HG02763 (cell line): ENCODE data around the gene KCNN4.

Experiments
- ATAC-seq: cut with Tn5 transposase; IDR thresholded peaks from one replicate; pipeline ENCODE4 v1.9.1; 2021; ENCODE audit warnings: mild to moderate bottlenecking, moderate library complexity; ENCODE audit not compliant: unreplicated experiment

Gene KCNN4

GRCh38 chr19:43721469-43722048 is 59.2 kb downstream of the KCNN4 start:
- no peak for ATAC-seq

DNA sequence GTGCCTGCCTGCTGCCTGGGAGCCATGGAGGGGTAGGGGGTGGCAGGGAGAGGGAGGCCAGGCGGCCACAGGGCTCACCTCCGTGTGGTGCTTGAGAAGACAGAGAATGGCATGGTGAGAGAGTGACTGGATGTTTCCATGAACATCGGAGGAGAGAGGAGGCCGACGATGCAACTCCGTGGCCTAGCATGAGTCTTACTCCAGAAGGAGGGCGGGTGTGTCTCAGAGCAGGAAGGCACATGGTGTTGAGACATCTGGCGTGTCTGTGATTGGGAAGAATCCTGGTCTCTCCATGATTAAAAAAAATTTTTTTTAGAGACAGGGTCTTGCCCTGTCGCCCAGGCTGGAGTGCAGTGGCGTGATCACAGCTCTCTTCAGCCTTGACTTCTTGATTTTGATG is 59.8 kb downstream of the KCNN4 start:
- ATAC-seq = no peak

- no peak for ATAC-seq
These were observed 60.9 kb downstream of the KCNN4 start for GRCh38 chr19:43719918-43720317.

GRCh38 chr19:43719378-43719868 is 61.4 kb downstream of the KCNN4 start:
- ATAC-seq = no peak

GRCh38 chr19:43718627-43719377 is 62.0 kb downstream of the KCNN4 start:
- ATAC-seq = no peak
